GM12872 (cell line): ENCODE results near the gene SNX9.

Experiments used
- CTCF ChIP-seq: IDR thresholded peaks from 3 replicates; pipeline ENCODE4 v1.5.1; 2011; ENCODE audit warnings: low read depth, mild to moderate bottlenecking, low read length, moderate library complexity; ENCODE audit not compliant: insufficient read depth

SNX9 gene

DNA sequence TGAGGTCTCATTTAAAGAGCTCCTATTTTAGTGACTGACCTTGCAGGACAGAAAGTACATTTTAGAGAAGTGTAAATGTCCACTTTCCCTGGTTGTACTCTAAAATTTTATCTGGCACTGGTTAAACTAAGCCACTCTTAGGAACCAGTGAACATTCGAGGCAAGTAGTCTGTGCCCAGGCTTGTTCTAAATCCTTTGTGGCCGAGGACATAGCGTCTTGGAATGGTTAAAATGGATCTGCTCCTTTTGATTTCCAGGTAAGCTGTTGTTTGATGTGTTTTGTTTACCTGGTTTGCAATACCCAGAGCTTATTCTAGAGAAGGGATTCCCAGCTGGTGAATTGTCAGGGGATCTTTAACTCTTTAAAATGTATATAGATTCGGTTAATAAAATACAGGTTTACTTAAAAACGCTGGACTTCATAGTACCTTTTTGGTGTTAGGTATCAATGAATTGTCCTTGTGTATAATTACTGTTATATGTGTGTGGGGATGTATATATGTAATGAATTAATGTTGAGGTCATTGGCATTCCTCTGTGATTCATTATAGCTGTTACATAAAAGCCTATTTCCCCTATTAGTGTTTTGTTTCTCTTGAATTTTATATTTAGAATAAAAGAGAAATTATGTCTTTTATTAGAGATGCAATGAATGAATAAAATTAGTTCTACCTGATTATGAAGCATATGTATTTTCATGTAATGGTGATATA is 15.8 kb downstream of the SNX9 start:
- TF ChIP-seq CTCF = no peak

DNA sequence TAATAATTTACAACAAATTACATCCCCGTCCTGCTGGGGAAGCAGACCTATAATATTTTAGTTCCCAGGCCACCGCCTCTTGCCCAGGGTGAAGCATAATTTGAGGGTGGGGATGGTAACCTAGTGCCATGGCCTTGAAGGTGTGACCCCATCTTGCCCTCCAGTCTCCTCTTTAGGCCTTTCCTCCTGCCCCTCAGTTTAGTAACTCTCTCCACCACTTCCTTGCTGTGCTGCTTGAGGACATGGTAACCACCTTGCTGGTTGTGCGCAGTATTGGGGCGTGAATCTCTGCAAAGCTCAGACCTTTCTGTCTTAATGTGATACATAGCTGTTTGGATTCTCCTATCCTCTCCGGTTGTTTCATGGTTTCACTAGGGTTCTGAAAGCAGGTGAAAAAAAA is 16.6 kb downstream of the SNX9 start:
- no peak for TF ChIP-seq CTCF

GRCh38 chr6:157840261-157840660 is 17.2 kb downstream of the SNX9 start:
- no peak for TF ChIP-seq CTCF

GRCh38 chr6:157840776-157841175 is 17.7 kb downstream of the SNX9 start:
- no peak for TF ChIP-seq CTCF

DNA sequence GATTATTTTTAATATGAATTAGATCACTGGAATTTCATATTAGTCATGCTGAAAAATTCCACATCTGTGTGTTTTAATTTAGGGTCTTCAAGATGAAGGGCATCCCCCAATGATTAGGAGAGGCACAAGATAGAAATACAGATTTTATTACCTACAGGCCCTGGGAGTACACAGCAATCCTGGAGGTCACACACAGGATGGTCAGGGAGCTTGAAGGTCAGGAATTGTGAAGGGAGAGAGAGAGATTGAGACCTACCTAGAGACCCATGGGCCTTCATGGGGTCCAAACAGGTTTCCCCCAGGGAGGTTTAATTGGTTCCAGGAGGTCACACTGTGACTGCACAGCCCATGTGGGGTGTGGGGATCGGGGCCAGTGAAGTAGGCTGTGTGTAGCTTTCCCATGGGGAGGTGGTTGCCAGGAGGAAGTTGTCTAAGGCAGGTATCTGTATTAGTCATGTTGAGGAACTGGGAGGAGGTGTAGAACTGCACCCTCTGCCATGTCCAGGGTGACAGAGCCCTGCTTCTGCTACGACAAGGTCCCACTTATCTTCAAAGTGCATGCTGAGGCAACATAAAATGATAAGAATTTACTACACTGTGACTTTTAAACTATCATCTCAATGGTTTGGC is 18.3 kb downstream of the SNX9 start:
- no peak for TF ChIP-seq CTCF

DNA sequence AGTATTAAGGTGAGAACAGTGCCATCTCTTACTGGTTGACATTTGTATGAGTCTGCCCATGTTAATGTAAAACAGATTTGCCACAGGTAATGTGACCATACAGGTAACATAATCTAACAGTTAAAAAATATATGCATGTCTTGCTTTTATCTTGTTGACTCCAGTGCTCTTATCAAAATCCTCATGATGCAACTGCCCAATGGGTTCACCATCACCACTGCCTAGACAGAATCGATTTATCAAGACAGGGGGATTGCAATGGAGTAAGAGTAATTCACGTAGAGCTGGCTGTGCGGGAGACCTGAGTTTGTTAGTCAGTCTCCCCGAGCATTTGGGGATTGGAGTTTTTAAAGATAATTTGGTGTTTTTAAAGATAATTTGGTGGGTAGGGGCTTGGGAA is 19.2 kb downstream of the SNX9 start:
- TF ChIP-seq CTCF = no peak

DNA sequence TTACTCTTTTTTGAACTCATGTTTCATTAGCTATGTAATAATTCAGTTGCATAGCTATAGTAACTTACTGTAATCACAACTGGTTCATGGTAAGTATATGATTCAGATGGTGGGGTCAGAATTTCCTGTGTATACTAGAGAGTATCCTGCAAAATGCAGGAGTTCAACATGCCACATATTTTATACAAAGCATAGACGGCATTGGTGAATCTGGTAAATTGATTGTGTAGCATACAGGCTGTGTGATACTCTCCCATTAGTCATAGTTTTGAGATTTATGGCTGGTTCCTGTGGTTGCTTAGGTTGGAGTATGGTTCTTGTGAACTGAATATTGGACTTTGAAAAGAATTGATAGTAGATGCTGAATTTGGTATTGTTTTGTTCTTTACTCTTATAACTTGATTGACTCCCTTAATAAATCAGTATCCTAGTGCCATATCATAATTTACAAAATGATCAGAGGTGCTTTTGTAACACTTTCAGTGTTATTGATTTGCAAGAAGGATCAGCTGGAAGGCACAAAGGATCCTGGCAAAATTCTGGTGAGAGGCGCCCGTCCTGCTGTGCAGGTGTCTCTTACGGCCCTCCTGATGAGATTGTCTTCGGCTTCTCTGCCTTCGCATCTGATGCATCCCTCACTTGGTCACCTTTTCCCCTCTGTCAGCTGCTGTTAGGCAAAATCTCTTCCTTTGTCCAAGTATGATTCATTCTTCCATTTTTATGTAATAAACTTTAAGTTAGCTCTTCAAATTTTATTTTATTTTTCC is 22.6 kb downstream of the SNX9 start:
- no peak for TF ChIP-seq CTCF
